Neural progenitor cell (in vitro differentiated cells): ENCODE results near the gene SSR2. TPM values are rescaled to one million over a fixed set of nuclear protein-coding genes. Genes with fewer than 3 reads are reported as not detected.

Experiments used
- DNase-seq: peaks from one replicate; pipeline ENCODE4 v3.0.0-alpha.2; 2016; ENCODE audit warnings: low spot score
- H2AFZ ChIP-seq: fragments of 200-600 bp; sonication (generic); replicated peaks from 2 replicates; pipeline ENCODE4 v1.6.1; 2016; ENCODE audit warnings: antibody characterized with exemption
- H3F3A ChIP-seq: fragments of 200-600 bp; sonication (generic); 2 replicates; pipeline ENCODE4 v1.6.1; 2016; ENCODE audit warnings: antibody characterized with exemption, low read depth
- H3K27ac ChIP-seq: fragments of 200-600 bp; sonication (generic); 2 replicates; pipeline ENCODE4 v1.5.1; 2016; ENCODE audit warnings: mild to moderate bottlenecking
- H3K27me3 ChIP-seq: fragments of 200-600 bp; sonication (generic); 2 replicates; pipeline ENCODE4 v1.6.1; 2016; ENCODE audit warnings: mild to moderate bottlenecking, moderate library complexity
- H3K36me3 ChIP-seq: fragments of 200-600 bp; sonication (generic); 2 replicates; pipeline ENCODE4 v1.5.1; 2016
- H3K4me1 ChIP-seq: fragments of 200-600 bp; sonication (generic); 2 replicates; pipeline ENCODE4 v1.6.1; 2016; ENCODE audit warnings: mixed run types
- H3K4me2 ChIP-seq: fragments of 200-600 bp; sonication (generic); 2 replicates; pipeline ENCODE4 v1.6.1; 2016
- H3K4me3 ChIP-seq: fragments of 200-600 bp; sonication (generic); 2 replicates; pipeline ENCODE4 v1.5.1; 2016
- H3K79me2 ChIP-seq: fragments of 200-600 bp; sonication (generic); 2 replicates; pipeline ENCODE4 v1.6.1; 2016; ENCODE audit warnings: low read depth
- H3K9ac ChIP-seq: fragments of 200-600 bp; sonication (generic); 2 replicates; pipeline ENCODE4 v1.6.1; 2016
- H3K9me3 ChIP-seq: fragments of 200-600 bp; sonication (generic); 2 replicates; pipeline ENCODE4 v1.5.1; 2016; ENCODE audit warnings: low read depth
- H4K20me1 ChIP-seq: fragments of 200-600 bp; sonication (generic); 2 replicates; pipeline ENCODE4 v1.6.1; 2016; ENCODE audit warnings: low read depth
- H3K27ac Mint-ChIP-seq: 3 replicates; pipeline ENCODE4 v1.8.0; 2021; ENCODE audit warnings: mixed read lengths
- H3K27me3 Mint-ChIP-seq: 2 replicates; pipeline ENCODE4 v1.8.0; 2022; ENCODE audit warnings: low read depth, mild to moderate bottlenecking, inconsistent platforms, moderate library complexity, mixed read lengths; ENCODE audit not compliant: insufficient read depth
- H3K36me3 Mint-ChIP-seq: 3 replicates; pipeline ENCODE4 v1.8.0; 2021; ENCODE audit warnings: mixed read lengths
- H3K4me1 Mint-ChIP-seq: 3 replicates; pipeline ENCODE4 v1.8.0; 2021; ENCODE audit warnings: mixed read lengths
- H3K4me3 Mint-ChIP-seq: 3 replicates; pipeline ENCODE4 v1.8.0; 2021; ENCODE audit warnings: mild to moderate bottlenecking, moderate library complexity, mixed read lengths
- H3K9me3 Mint-ChIP-seq: 3 replicates; pipeline ENCODE4 v1.8.0; 2020; ENCODE audit warnings: mixed read lengths
- CTCF ChIP-seq: fragments of 200-600 bp; sonication (generic); IDR thresholded peaks from 2 replicates; pipeline ENCODE4 v1.5.1; 2017; ENCODE audit warnings: antibody characterized with exemption, mild to moderate bottlenecking
- EZH2 ChIP-seq: fragments of 200-600 bp; sonication (generic); IDR thresholded peaks from 2 replicates; pipeline ENCODE4 v1.6.1; 2017; ENCODE audit warnings: antibody characterized with exemption, mild to moderate bottlenecking, moderate library complexity
- EZH2phosphoT487 ChIP-seq: fragments of 200-600 bp; sonication (generic); IDR thresholded peaks from 2 replicates; pipeline ENCODE4 v1.6.1; 2017; ENCODE audit warnings: antibody characterized with exemption
- total RNA-seq: library from RNA; depleted of rRNA; stranded (reverse); fragments of >200 nt; gene quantifications from 2 replicates; pipeline ENCODE4 v1.2.3, GENCODE V29; 2015; ENCODE audit warnings: low replicate concordance

The SSR2 gene
- total RNA-seq, 1 donor from 2014 or later, result 293 TPM

- Mint-ChIP-seq H3K27ac (peak overlapping the region; percentile 36), H3K4me1 (peaks cover 44% of the 10 kb centered on the region), H3K27me3 (peaks cover 3% of the 10 kb centered on the region), H3K4me3 (no peak overlapping the region), H3K36me3 (no peaks in the 10 kb centered on the region), H3K9me3 (no peaks in the 10 kb centered on the region)
- H3K27ac ChIP-seq, result no peak overlapping the region
- H3K4me3 ChIP-seq, result no peak overlapping the region
- H3K79me2 ChIP-seq, result peaks cover 31% of the 10 kb centered on the region
- no peaks in the 10 kb centered on the region for H3K9me3 ChIP-seq
- DNase-seq, result no peak
- TF ChIP-seq CTCF, result no peak
- no peak for TF ChIP-seq EZH2
- TF ChIP-seq EZH2phosphoT487, result no peak
- H4K20me1 ChIP-seq, result peaks cover 8% of the 10 kb centered on the region
- no peak overlapping the region for H3K4me2 ChIP-seq
- H3F3A ChIP-seq, result peaks cover 48% of the 10 kb centered on the region
- H3K4me1 ChIP-seq, result peaks cover 33% of the 10 kb centered on the region
- H2AFZ ChIP-seq, result no peak overlapping the region
- no peaks in the 10 kb centered on the region for H3K36me3 ChIP-seq
- no peaks in the 10 kb centered on the region for H3K27me3 ChIP-seq
- no peak overlapping the region for H3K9ac ChIP-seq
These were observed 39.3 kb downstream of the SSR2 start for GRCh38 chr1:155981266-155982088.

- H3F3A ChIP-seq, result peaks cover 61% of the 10 kb centered on the region
- Mint-ChIP-seq H3K9me3 (no peaks in the 10 kb centered on the region), H3K27ac (peak overlapping the region; percentile 87), H3K36me3 (no peaks in the 10 kb centered on the region), H3K4me1 (peaks cover 61% of the 10 kb centered on the region), H3K4me3 (peak overlapping the region; percentile 92), H3K27me3 (peaks cover 3% of the 10 kb centered on the region)
- peaks cover 48% of the 10 kb centered on the region for H3K79me2 ChIP-seq
- no peak for DNase-seq
- H3K9me3 ChIP-seq, result no peaks in the 10 kb centered on the region
- H2AFZ ChIP-seq, result no peak overlapping the region
- H3K9ac ChIP-seq, result no peak overlapping the region
- no peaks in the 10 kb centered on the region for H3K36me3 ChIP-seq
- H3K4me1 ChIP-seq, result peaks cover 43% of the 10 kb centered on the region
- TF ChIP-seq CTCF, result no peak
- TF ChIP-seq EZH2, result no peak
- no peak for TF ChIP-seq EZH2phosphoT487
- H3K4me3 ChIP-seq, result peak overlapping the region; percentile 97
- no peaks in the 10 kb centered on the region for H3K27me3 ChIP-seq
- H4K20me1 ChIP-seq, result peaks cover 25% of the 10 kb centered on the region
- peak overlapping the region; percentile 100 for H3K4me2 ChIP-seq
- peak overlapping the region; percentile 92 for H3K27ac ChIP-seq
These were observed 41.0 kb downstream of the SSR2 start for GRCh38 chr1:155979597-155980343.

- peak overlapping the region; percentile 92 for H3K4me3 Mint-ChIP-seq
- Histone ChIP-seq H3K9me3 (no peaks in the 10 kb centered on the region), H3K4me3 (peak overlapping the region; percentile 97), H3K27ac (peak overlapping the region; percentile 92), H3F3A (peaks cover 53% of the 10 kb centered on the region), H3K27me3 (no peaks in the 10 kb centered on the region), H4K20me1 (peaks cover 32% of the 10 kb centered on the region), H3K4me2 (peak overlapping the region; percentile 100), H3K4me1 (peaks cover 43% of the 10 kb centered on the region), H3K79me2 (peaks cover 56% of the 10 kb centered on the region), H3K36me3 (no peaks in the 10 kb centered on the region), H2AFZ (peak overlapping the region; percentile 17), H3K9ac (no peak overlapping the region)
- peaks cover 66% of the 10 kb centered on the region for H3K4me1 Mint-ChIP-seq
- H3K27me3 Mint-ChIP-seq, result peaks cover 3% of the 10 kb centered on the region
- H3K36me3 Mint-ChIP-seq, result no peaks in the 10 kb centered on the region
- H3K9me3 Mint-ChIP-seq, result no peaks in the 10 kb centered on the region
- DNase-seq, result no peak
- TF ChIP-seq CTCF (no peak), EZH2 (no peak), EZH2phosphoT487 (no peak)
- H3K27ac Mint-ChIP-seq, result peak overlapping the region; percentile 87
These were observed 41.8 kb downstream of the SSR2 start for GRCh38 chr1:155978973-155979429.
